ENCODE measurements around the gene ACSF2.
A peak's percentile ranks its signal among the peaks of the same experiment; 100 is the strongest.

Gene ACSF2

DNA sequence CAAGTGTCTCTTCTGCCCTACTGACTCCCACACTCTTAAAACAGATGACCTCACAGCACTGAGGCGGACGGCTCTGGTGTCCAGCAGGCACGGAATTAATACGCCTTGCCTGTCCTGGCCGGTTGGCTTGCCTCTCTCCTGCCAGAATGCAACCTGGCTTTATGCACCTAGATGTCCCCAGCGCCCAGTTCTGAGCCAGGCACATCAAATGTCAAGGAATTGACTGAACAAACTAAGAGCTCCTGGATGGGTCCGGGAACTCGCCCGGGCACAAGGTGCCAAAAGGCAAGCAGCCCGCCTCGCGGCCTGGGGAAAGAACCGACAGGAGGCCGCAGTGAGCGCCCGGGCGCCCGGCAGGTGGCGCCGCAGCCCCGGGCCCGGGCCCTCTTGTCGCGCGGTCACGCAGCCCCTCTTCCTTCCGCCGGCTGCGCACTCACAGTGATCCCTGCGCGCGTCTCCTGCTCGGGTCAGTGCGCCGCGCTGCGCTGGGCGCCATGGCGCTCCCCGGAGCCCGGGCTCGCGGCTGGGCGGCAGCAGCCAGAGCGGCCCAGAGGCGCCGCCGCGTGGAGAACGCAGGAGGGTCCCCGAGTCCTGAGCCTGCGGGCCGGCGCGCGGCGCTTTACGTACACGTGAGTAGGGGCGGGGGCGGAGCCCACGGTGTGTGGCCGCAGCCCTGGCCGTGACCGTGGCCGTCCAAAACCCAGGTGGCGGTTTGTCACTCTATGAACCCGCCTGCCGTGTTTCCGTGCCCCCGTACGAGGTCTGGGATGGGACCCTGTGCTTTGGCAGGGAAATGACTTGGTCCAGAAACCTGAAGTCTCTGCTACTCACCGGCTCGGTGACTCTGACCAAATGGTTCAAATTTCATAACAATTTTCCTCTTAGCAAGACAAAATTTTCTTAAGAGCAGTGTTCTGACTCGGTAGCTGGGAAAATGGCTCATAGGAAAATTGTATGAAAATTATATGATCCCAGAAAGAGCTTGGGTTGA, 52.7 kb downstream of the ACSF2 start, which contains the start of gene RSAD1:
RSAD1 (plus strand) TSS at position 470 of the 991 bp plus-strand sequence; CDS start at position 495, 25 bp downstream.
- peak; percentile 87 for DNase-seq (ENCODE audit: low spot score)

DNA sequence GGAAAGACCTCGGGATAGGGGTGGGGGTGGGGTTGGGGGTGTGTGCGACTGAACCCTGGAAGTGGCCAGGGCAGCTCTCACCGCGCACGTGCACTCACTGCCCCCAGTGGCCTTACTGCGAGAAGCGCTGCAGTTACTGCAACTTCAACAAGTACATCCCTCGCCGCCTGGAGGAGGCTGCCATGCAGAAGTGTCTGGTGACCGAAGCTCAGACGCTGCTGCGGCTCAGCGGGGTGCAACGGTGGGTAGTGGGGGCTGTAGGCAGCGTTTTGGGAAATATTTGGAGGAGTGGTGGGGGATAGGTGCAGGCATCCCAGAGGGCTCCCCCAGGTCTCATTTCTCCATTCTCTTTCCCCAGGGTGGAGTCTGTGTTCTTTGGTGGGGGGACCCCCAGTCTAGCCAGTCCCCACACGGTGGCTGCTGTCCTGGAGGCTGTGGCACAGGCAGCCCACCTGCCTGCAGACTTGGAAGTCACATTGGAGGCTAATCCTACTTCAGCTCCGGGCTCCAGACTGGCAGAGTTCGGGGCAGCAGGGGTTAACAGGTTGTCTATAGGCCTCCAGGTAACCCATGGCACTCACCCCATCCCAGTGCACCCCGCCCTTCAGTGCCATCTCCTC, 53.6 kb downstream of the ACSF2 start:
- peak; percentile 87 for DNase-seq (ENCODE audit: low spot score)

DNA sequence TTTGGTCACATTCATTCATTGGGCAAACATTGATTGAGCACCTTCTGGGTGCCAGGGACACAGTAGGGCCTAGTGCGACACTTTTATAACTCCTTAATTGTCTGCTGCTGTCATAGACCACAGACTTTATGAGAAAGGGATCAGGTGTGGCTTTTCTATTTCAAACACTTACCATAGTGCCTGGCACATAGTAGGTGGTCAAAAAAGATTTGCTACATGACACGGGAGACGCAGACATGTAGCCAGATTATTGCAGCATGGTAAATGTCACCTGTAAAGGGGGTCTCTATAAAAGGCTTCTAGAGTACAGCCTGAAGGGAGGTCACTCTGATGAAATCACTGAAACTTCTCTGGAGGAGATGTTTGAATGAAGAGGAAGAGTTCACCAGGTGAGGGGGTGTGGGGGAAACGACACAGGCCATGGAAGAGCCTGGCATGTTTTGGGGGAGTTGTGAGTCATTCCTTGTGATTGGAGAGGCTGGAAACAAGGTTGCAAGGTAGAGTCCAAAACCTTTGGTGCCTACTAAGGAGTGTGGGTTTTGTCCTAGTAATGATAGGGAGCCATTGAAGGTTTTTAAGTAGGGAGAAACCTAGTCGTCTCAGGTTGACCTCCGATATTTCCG, 54.2 kb downstream of the ACSF2 start:
- DNase-seq (ENCODE audit: low spot score) = no peak

DNA sequence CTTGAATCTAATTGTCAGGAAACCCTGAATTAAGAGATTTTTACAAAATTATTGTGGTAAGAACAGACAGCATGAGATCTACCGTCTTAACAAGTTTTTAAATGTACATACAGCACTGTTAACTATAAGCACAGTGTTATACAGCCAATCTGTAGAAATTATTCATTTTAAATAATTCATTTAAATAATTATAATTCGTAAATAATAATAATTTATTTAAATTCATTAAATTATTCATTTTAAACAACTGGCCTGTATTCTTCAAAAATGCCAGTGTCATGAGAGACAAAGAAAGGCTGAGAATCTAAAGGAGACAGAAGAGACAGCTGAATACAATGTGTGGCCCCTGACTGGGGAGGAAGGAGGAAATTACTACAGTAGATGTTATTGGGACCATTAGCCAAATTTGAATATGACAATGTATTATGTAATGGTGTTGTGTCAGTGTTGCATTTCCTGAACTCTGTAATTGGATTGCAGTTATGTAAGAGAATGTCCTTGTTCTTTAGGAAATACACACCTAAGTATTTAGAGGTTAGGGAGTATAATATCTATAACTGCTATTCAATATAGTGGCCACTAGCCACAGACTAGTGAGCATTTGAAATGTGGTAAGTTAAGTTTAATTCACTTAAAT, 55.0 kb downstream of the ACSF2 start:
- no peak for DNase-seq (ENCODE audit: low spot score)

DNA sequence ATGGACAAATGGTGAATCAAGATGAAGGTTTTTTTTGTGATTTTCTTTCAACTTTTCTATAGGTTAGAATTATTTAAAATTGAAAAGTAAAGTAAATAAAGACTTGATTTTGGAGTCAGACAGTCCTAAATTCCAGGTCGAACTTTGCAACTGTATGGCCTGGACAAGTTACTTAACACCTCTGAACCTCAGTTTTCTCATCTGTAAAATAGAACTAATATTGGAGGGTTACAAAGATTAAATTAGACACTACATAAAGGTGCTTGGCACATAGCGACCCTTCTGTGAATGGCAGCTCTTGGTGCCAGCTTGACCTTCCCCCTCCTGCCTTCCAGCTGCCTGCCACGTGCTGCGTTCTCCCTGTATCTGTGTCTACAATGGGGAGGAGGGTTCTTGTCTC, 55.6 kb downstream of the ACSF2 start:
- DNase-seq (ENCODE audit: low spot score) = no peak

DNA sequence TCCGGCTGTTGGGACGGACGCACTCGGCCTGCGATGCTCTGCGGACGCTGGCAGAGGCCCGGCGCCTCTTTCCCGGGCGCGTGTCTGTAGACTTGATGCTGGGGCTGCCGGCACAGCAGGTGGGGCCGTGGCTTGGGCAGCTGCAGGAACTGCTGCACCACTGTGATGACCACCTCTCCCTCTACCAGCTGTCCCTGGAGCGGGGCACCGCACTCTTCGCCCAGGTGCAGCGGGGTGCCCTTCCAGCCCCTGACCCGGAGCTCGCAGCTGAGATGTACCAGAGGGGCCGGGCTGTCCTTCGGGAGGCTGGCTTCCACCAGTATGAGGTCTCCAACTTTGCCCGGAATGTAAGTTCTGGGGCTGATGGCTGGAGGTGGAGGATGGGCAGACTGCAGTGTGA, 56.1 kb downstream of the ACSF2 start:
- no peak for DNase-seq (ENCODE audit: low spot score)

DNA sequence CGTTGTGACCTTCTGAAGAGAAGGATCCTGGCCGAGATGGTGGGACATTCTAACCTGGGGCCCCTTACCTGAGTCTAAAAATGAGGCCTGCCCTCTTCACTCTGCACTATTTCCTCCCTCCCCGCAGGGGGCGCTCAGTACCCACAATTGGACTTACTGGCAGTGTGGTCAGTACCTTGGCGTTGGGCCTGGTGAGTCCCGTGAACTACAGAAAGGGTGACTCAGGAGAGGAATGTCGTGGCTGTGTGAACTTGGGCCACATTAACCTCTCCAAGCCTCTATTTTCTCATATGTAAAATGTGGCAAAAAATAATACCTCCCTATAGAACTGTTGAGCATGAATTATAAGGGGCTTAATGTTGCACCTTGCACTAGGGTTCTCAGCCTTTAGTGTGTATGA, 56.5 kb downstream of the ACSF2 start:
- DNase-seq (ENCODE audit: low spot score) = peak; percentile 92

DNA sequence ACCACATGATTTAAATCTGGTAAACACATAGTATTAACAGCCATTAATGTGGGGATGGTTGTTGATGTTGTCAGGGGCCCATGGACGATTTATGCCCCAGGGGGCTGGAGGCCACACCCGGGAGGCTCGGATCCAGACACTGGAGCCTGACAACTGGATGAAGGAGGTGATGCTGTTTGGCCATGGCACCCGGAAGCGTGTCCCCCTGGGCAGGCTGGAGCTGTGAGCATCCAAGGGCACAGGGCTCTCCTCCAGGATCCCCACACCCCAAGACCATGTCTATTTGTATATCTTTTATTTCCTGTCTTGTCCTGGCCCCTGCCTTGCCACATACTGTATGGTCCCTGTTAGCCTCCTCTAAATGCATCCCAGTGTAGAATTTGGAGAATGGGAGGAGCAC, 57.2 kb downstream of the ACSF2 start:
- no peak for DNase-seq (ENCODE audit: low spot score)

DNA sequence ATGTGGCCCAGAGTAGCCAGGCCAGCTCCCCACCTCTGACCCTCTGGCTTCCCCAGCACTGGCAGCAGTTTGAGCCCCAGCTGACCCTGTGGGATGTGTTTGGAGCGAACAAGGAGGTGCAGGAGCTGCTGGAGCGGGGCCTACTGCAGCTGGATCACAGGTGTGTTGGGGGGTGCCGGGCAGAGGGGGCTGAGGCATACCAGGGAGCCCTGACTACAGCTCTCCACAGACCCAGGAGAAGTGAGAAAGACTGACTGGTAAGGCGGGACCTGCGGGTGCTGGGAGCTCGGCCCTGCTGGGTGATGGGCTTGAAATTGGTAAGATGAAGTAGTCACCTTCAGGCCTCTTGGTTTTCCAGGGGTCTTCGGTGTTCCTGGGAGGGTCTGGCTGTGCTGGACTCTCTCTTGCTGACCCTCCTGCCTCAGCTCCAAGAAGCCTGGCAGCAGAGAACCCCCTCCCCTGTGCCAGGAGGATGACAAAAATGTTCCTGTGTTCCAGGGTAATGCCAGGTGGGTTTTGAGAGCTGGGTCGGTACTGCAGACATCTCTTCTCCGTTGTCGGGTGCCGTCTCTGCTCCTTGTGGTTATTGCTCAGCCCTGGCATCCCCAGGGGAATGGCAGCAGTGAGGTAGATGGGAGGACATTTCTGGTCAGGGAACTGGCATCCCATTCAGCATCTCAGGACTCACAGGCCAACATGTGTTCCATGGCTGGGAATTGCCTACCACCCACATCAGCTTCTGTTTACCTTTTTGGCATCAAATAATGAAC, 58.6 kb downstream of the ACSF2 start:
- DNase-seq (ENCODE audit: low spot score) = no peak

DNA sequence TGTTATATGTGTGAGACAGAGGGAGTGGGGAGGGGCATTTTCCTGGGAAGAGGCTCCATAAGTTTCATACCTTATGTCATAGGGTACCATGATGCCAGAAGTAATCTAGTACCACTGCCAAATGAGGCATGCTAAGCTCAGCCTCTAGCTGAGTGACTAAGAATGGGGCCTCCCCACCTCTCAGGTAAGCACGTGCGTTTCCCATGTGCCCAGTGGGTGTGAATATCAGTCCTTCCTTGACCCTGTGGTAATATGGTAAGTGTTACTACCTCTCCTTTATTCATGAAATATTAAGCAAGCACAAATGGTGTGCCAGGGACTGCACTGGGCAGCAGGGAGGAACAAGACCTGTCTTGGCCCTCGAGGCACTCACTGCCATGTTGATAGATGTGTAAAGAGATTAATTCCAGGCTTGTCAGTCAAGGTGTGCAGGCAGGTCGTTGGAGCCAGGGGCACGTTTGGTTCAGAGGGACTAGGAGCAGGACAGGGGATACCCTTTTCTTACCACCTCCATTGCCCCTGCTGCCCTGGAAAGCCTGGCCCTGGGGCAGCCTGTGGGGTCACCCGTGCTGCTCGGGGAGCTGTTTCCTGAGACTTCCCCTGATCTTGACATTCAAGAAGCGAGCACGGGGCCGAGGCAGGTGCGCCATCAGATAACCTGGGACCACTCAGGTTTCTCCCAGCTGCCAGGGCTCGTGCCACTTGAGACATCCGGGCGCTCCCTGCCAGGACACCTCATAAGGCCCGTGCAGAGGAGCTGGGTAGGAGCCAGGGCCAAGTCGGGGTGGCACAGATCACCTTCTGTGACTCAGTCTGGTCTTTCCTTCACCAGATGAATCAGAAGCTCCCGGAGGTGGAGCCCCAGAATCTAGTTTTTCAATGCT, 61.4 kb downstream of the ACSF2 start:
- peak; percentile 31 for DNase-seq (ENCODE audit: low spot score)

DNA sequence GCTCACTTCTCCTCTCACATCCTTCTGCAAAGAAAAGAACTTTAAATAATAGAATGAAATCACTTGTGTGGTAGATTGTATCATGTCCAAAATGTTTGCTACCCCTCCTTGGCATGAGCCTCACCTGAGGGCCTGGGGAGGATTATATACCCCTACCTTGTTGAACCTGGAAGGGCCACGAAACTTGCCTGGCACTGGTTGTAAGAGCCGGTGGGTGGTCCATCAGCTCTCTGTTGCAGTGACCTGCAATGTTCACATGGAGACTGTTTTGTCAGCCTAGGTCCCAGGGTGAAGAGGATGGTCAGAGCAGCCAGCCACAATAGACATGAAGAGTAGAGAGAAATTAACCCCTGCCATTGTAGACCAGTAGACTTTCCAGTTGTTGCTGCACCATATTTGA, 62.9 kb downstream of the ACSF2 start:
- no peak for DNase-seq (ENCODE audit: low spot score)

DNA sequence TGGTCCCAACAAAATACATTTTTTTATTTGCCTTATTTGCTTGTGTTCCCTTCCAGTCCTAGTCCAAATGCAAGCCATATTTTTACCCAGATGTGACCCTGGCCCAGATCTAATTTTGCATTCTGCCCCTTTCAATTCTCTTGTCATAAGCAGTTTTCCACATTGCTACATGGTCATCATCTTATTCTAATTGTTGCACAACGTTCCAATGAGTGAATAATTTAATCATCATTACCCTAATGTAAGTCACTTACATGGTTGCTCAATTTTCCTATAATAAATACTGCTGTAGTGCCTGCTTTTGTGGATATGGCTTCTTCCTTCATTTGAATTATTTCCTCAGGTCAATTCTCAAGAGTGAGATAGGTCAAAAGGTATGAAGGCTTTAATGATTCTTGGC, 65.5 kb downstream of the ACSF2 start:
- DNase-seq (ENCODE audit: low spot score) = no peak

DNA sequence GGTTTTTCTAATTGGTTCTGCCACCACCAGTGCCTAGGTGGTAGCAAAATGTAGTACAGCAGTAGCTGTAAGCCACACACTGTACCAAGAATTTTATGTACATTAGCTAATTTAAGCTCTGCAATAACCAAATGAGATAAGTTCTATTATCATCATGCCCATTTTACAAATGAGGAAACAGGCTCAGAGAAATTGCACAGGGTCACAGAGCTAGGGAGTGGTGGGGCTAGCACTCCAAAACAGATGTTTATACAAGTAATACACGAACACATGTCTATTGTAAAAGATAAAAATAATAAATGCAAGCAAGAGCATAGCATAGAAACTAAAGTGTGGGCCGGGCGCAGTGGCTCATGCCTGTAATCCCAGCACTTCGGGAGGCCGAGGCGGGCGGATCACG, 66.2 kb downstream of the ACSF2 start:
- DNase-seq (ENCODE audit: low spot score) = no peak

DNA sequence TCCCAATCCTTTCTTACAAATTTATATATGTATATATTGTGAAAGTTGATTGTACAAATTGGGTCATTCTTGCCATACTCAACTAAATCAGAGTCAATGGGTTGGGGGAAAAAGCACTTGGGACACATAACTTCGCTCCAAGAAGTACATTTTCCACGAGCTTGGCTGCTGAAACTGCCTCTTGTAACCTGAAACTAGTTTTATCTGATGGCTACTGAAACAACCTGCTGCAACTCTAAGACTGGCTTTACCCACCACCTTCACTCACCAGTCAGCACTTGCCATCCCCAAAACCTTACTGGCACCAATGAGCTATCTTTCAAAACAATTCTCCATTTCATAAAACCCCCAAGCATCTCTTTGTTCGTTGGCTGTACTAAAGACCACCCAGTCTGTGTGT, 67.7 kb downstream of the ACSF2 start:
- DNase-seq (ENCODE audit: low spot score) = no peak

DNA sequence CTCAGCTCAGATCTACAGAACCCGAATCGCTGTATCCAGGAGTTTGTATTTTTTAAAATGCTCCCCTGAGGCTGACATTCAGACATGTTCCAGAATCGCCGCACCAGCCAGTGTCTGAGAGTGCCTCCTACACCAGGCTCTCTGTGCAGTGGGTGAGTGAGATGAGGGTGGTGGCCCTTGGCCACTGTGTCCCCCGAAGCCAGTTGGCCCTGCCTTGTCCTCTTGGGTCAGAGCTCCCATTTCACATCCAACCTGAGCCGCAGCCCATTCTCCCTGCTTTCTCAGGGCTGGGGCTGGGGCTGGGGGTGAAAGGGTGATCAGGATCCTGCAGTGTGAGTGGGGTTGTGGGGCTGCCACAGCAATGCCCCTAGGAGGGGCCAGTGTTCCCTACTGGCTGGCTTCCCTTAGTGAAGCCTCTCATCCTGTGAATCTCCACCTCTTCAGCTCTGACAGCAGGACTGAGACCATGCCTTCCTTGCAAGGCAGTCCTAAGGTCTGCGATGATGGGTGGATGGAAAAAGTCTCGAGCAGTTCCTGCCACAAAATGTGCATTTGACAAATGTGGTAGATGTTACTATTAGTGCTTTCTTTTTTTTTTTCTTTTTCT, 69.3 kb downstream of the ACSF2 start:
- no peak for DNase-seq (ENCODE audit: low spot score)

DNA sequence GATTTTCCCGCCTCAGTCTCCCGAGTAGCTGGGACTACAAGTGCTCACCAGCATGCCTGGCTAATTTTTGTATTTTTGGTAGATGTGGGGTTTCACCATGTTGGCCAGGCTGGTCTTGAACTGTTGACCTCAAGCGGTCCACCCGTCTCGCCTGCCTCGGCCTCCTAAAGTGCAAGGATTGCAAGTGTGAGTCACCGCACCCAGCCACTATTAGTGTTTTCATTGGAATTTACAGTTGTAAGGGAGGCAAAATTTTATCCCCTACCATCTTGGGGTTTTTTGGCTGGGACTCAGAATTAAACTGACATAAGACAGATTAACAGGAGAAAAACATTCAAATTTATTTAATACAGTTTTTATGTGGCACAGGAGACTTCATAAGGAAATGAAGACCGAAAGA, 69.9 kb downstream of the ACSF2 start:
- no peak for DNase-seq (ENCODE audit: low spot score)

DNA sequence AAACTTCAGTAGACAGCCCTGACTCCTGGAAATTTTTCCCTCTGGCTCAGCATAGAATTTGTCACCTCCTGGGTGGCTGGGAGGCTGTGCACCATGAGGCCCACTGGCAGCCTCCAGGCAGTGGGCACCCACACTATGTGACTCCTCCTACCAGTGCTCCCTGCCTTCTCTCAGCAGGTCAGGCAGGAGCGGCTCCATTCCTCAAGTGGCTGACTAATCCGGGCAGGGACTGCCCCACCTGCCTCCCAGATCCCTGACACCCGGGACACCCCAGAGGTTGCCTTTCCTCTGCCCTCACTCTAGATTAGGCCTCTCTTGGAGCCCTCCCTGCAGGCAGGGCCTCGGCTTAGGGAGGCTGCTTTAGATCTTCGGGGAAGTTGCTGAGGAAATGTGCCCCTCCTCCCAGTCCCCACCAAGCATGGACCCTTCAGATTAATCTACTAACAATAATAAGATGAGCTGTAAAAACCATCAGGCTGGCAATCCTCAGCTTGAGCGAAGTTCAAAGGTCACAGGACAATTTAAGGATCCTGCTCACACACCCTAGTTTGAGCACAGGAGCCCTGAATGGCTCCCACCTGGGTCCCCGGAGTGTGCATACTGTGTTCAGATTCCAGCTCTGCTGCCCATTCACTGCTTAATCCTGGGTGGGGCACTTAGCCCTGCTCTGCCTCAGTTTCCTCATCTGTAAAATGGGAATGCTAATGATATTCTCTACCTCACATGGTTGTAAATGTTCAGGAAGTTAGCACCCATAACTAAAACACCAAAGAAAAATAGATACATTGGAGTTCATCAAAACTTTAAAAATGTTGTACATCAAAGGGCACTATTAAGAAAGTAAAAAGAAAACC, 72.2 kb downstream of the ACSF2 start:
- no peak for DNase-seq (ENCODE audit: low spot score)

DNA sequence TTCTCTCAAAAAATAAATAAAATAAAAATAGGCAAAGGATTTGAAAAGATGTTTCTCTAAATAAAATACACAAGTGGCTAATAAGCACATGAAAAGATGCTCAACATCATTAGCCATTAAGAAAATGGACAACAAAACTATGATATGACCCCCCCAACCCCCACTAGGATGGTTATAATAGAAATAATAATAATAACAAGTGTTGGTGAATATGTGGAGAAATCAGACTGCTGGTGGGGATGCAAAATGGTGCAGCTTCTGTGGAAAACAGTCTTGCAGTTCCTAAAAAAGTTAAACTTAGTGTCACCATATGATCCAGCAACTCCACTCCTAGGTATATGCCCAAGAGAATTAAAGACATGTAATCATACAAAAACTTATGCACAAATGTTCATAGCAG, 73.3 kb downstream of the ACSF2 start:
- no peak for DNase-seq (ENCODE audit: low spot score)

DNA sequence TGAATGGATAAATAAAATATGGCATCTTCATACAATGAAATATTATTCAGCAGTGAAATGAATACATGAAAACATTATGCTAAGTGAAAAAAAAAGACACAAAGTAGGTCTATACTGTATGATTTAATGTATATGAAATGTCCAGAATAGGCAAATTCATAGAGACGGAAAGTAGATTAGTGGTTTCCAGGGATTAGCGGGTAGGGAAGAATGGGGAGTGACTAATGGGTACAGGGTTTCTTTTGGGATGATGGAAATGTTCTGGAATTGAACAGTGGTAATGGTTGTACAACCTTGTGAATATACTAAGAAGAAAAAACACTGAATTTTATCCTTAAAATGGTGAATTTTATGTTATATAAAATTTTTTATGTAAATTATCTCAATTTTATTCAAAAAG, 73.7 kb downstream of the ACSF2 start:
- no peak for DNase-seq (ENCODE audit: low spot score)

Measured in AG08395 (cell line).